ENCODE results near the gene JPH4. TPM values are rescaled to one million over a fixed set of nuclear protein-coding genes. Genes with fewer than 3 reads are reported as not detected.
A peak's percentile ranks its signal among the peaks of the same experiment; 100 is the strongest.

JPH4 gene
- total RNA-seq, 1 experiment from 2014 or later, result 50.1 TPM

- Mint-ChIP-seq H3K36me3 (peaks cover 9% of the 10 kb centered on the region), H3K27ac (peak overlapping the region; percentile 50), H3K4me1 (peaks cover 66% of the 10 kb centered on the region), H3K9me3 (no peaks in the 10 kb centered on the region), H3K27me3 (ENCODE audit: low read depth) (peaks cover 19% of the 10 kb centered on the region), H3K4me3 (no peak overlapping the region)
- TF ChIP-seq E2F1 (CRISPR knock-in tag; IDR thresholded peaks at IDR 0.05), result no peak
- no peak for TF ChIP-seq ZNF121 (CRISPR knock-in tag; IDR thresholded peaks at IDR 0.05)
- TF ChIP-seq NFE2L1 (CRISPR knock-in tag; IDR thresholded peaks at IDR 0.05), result no peak
- TF ChIP-seq CBFB (CRISPR knock-in tag; IDR thresholded peaks at IDR 0.05; ENCODE audit: low read depth), result no peak
- TF ChIP-seq ZNF263 (CRISPR knock-in tag; IDR thresholded peaks at IDR 0.05; ENCODE audit: low read depth), result no peak
- TF ChIP-seq FOXJ3 (CRISPR knock-in tag; IDR thresholded peaks at IDR 0.05; ENCODE audit: borderline replicate concordance), result no peak
- TF ChIP-seq E2F4 (CRISPR knock-in tag; IDR thresholded peaks at IDR 0.05; ENCODE audit: borderline replicate concordance, low read depth), result no peak
- no peak for TF ChIP-seq GRHL2 (CRISPR knock-in tag; IDR thresholded peaks at IDR 0.05; ENCODE audit: insufficient replicate concordance, severe bottlenecking)
- TF ChIP-seq TEAD4 (CRISPR knock-in tag; IDR thresholded peaks at IDR 0.05), result no peak
- TF ChIP-seq FOXP1 (CRISPR knock-in tag; IDR thresholded peaks at IDR 0.05; ENCODE audit: borderline replicate concordance), result no peak
- ATAC-seq (no peak), DNase-seq (ENCODE audit: low spot score) (no peak)
- ChIA-PET POLR2A (interaction anchor here (0.9 to 6.6 kb wide), 2 partner anchors 17 to 36 kb away, joined by 5 to 49 read pairs; no protein-coding TSS in a partner anchor), CTCF (interaction anchor here (0.6 to 7.5 kb wide), 7 partner anchors 7 to 960 kb away, joined by 3 to 47 read pairs (median 7); no protein-coding TSS in a partner anchor)
Observed at GRCh38 chr14:23520899-23521533, 57.6 kb downstream of the JPH4 start.

- ATAC-seq (peak; percentile 66), DNase-seq (ENCODE audit: low spot score) (no peak)
- H3K36me3 Mint-ChIP-seq, result 0 out of 2 replicates have a peak, but pooled peaks cover 3% of the 10 kb centered on the region
- CTCF ChIA-PET, result interaction anchor here (0.7 to 7.5 kb wide), 6 partner anchors 10 to 40 kb away, joined by 3 to 47 read pairs (median 16); no protein-coding TSS in a partner anchor
- no peaks in the 10 kb centered on the region for H3K9me3 Mint-ChIP-seq
- no peak overlapping the region for H3K27ac Mint-ChIP-seq
- no peak overlapping the region for H3K4me3 Mint-ChIP-seq
- POLR2A ChIA-PET, result interaction anchor here (1.0 to 6.6 kb wide), 2 partner anchors 19 to 30 kb away, joined by 3 to 49 read pairs; no protein-coding TSS in a partner anchor
- peaks cover 38% of the 10 kb centered on the region for H3K27me3 Mint-ChIP-seq (ENCODE audit: low read depth)
- H3K4me1 Mint-ChIP-seq, result peaks cover 55% of the 10 kb centered on the region
- TF ChIP-seq TEAD4 (CRISPR knock-in tag; IDR thresholded peaks at IDR 0.05) (no peak), ZNF512 (CRISPR knock-in tag; IDR thresholded peaks at IDR 0.05; ENCODE audit: borderline replicate concordance) (no peak), ERG (CRISPR knock-in tag; IDR thresholded peaks at IDR 0.05) (no peak), FOXP1 (CRISPR knock-in tag; IDR thresholded peaks at IDR 0.05; ENCODE audit: borderline replicate concordance) (no peak), NFYB (CRISPR knock-in tag; conservative IDR thresholded peaks at IDR 0.05; ENCODE audit: low read depth) (no peak), ZNF416 (CRISPR knock-in tag; IDR thresholded peaks at IDR 0.05) (no peak), EMX1 (CRISPR knock-in tag; IDR thresholded peaks at IDR 0.05) (no peak), CBFB (CRISPR knock-in tag; IDR thresholded peaks at IDR 0.05; ENCODE audit: low read depth) (no peak), ZBTB43 (CRISPR knock-in tag; IDR thresholded peaks at IDR 0.05) (no peak), JUN (CRISPR knock-in tag; IDR thresholded peaks at IDR 0.05) (no peak), ATF6 (CRISPR knock-in tag; IDR thresholded peaks at IDR 0.05) (no peak), PRRX2 (CRISPR knock-in tag; IDR thresholded peaks at IDR 0.05) (no peak), ARID4B (CRISPR knock-in tag; IDR thresholded peaks at IDR 0.05; ENCODE audit: borderline replicate concordance) (no peak), ESRRA (CRISPR knock-in tag; IDR thresholded peaks at IDR 0.05; ENCODE audit: borderline replicate concordance) (no peak)
Observed at GRCh38 chr14:23518709-23519108, 59.9 kb downstream of the JPH4 start.

Data from WTC11 (cell line).